ENCODE measurements around the gene SPTBN1. TPM values are rescaled to one million over a fixed set of nuclear protein-coding genes. Genes with fewer than 3 reads are reported as not detected.

Gene SPTBN1
- total and polyA plus RNA-seq, 9 of the 15 experiments (the other 6 are each of a cell fraction or from before 2014, with no cell fraction given): 8.9 to 66.8 (median 31.4) TPM

GRCh38 chr2:54656863-54657262 is 200.7 kb downstream of the SPTBN1 start:
- no peak for DNase-seq (ENCODE audit: extremely low read depth in 1 of 4, low spot score in 3 of 4)
- H3K36me3 ChIP-seq (ENCODE audit: control insufficient read depth, insufficient read depth, low read length): peaks cover 88% of the 10 kb centered on the region
- POLR2A ChIA-PET: interaction anchor here (0.6 kb wide), 1 partner anchor 99 kb away, joined by 3 read pairs; no protein-coding TSS in a partner anchor
- TF ChIP-seq MAFF (IDR thresholded peaks at IDR 0.05; ENCODE audit: low read length) (no peak), PRPF4 (IDR thresholded peaks at IDR 0.05; ENCODE audit: insufficient read depth, low read depth, low read length, poor library complexity, severe bottlenecking) (no peak), SMC3 (conservative IDR thresholded peaks at IDR 0.05; ENCODE audit: insufficient read depth, low read depth, low read length) (no peak), POLR3G (IDR thresholded peaks at IDR 0.05; ENCODE audit: extremely low read depth, insufficient read length, insufficient replicate concordance) (no peak), ZNF398 (CRISPR knock-in tag; IDR thresholded peaks at IDR 0.05) (no peak), ZNF280B (CRISPR knock-in tag; IDR thresholded peaks at IDR 0.05) (no peak), SAFB2 (IDR thresholded peaks at IDR 0.05; ENCODE audit: borderline replicate concordance, low read depth, low read length, severe bottlenecking) (no peak), STAT5A (IDR thresholded peaks at IDR 0.05; ENCODE audit: borderline replicate concordance, low read length) (no peak), POU5F1 (IDR thresholded peaks at IDR 0.05; ENCODE audit: borderline replicate concordance, low read depth, low read length, partially characterized antibody) (no peak), NFIX (CRISPR knock-in tag; IDR thresholded peaks at IDR 0.05; ENCODE audit: low read depth) (no peak), ZNF780A (CRISPR knock-in tag; IDR thresholded peaks at IDR 0.05) (no peak), SMAD3 (CRISPR knock-in tag; conservative IDR thresholded peaks at IDR 0.05) (no peak), CEBPG (CRISPR knock-in tag; IDR thresholded peaks at IDR 0.05) (no peak), CEBPG (tag; conservative IDR thresholded peaks at IDR 0.05 in 1 of 2, IDR thresholded peaks at IDR 0.05 in 1 of 2) (no peak), ZKSCAN3 (CRISPR knock-in tag; IDR thresholded peaks at IDR 0.05) (no peak), FOXA1 (IDR thresholded peaks at IDR 0.05; ENCODE audit: borderline replicate concordance) (no peak), ZHX1 (conservative IDR thresholded peaks at IDR 0.05; ENCODE audit: low read length) (no peak), TAF15 (IDR thresholded peaks at IDR 0.05; ENCODE audit: low read depth, low read length) (no peak)

More at GRCh38 chr2:54656863-54657262, 200.7 kb downstream of the SPTBN1 start:
- Histone ChIP-seq H2AFZ (ENCODE audit: low read depth, low read length) (no peak overlapping the region), H3K27ac (ENCODE audit: extremely low read depth, low read depth, low read length) (no peak overlapping the region), H3K79me2 (ENCODE audit: control insufficient read depth, insufficient read depth, low read length) (no peaks in the 10 kb centered on the region), H3K9me3 (replicated peaks; ENCODE audit: control insufficient read depth, insufficient read depth, low read depth, low read length) (no peaks in the 10 kb centered on the region), H3K4me3 (no peak overlapping the region), H3K9ac (ENCODE audit: insufficient read depth in 1 of 2, low read depth in 2 of 2, low read length in 2 of 2) (no peak overlapping the region), H3K4me2 (ENCODE audit: insufficient read depth, low read length) (no peak overlapping the region), H3K9me1 (ENCODE audit: control insufficient read depth, insufficient read depth, low read length) (no peaks in the 10 kb centered on the region), H3K4me1 (replicated peaks in 1 of 2; ENCODE audit: control insufficient read depth in 2 of 2, insufficient read depth in 2 of 2, low read length in 2 of 2) (no peaks in the 10 kb centered on the region), H4K20me1 (replicated peaks; ENCODE audit: control insufficient read depth, insufficient read depth, low read length) (no peaks in the 10 kb centered on the region), H3K27me3 (ENCODE audit: control insufficient read depth in 2 of 2, insufficient read depth in 2 of 2, low read length in 2 of 2) (no peaks in the 10 kb centered on the region)
- in situ Hi-C loops (cut with MboI): no loop called here
- intact Hi-C loops (cut with micrococcal nuclease): loop anchor here (5.0 kb wide), 1 partner anchor 85 kb away; no protein-coding TSS in a partner anchor
- FAIRE-seq (no peak), ATAC-seq (no peak)
- CTCF ChIA-PET (ENCODE audit: low intra/inter-chr PET ratio): interaction anchor here (0.6 to 1.1 kb wide), 3 partner anchors 134 to 522 kb away, joined by 3 to 4 read pairs (median 4); no protein-coding TSS in a partner anchor
- BruUV-seq (replicated peaks): no TSS peak
- whole genome bisulfite sequencing (ENCODE audit: insufficient coverage, low coverage, missing lambda C conversion rate): 57% methylated on average over 3 of the region's 3 CpGs

All from K562 (cell line).